HEK293T (cell line): ENCODE data around the gene MRPS2.

ENCODE experiments used
- ELF4 ChIP-seq: fragments of 450-650 bp; IDR thresholded peaks from 2 replicates; pipeline ENCODE4 v1.6.1; 2017; ENCODE audit warnings: antibody characterized with exemption
- FOXA1 ChIP-seq: fragments of 450-650 bp; IDR thresholded peaks from 2 replicates; pipeline ENCODE4 v1.6.1; 2016; ENCODE audit warnings: mild to moderate bottlenecking
- FOXM1 ChIP-seq: fragments of 450-650 bp; IDR thresholded peaks from 2 replicates; pipeline ENCODE4 v1.6.1; 2017; ENCODE audit warnings: mild to moderate bottlenecking, borderline replicate concordance
- HDGF ChIP-seq: fragments of 450-650 bp; IDR thresholded peaks from 2 replicates; pipeline ENCODE4 v1.6.1; 2017; ENCODE audit warnings: antibody characterized with exemption, borderline replicate concordance
- L3MBTL2 ChIP-seq: fragments of 450-650 bp; conservative IDR thresholded peaks from 2 replicates; pipeline ENCODE4 v1.6.1; 2016; ENCODE audit warnings: mild to moderate bottlenecking
- LEF1 ChIP-seq: fragments of 450-650 bp; IDR thresholded peaks from 2 replicates; pipeline ENCODE4 v1.6.1; 2017; ENCODE audit warnings: mild to moderate bottlenecking, borderline replicate concordance
- NFRKB ChIP-seq: fragments of 450-650 bp; IDR thresholded peaks from 2 replicates; pipeline ENCODE4 v1.6.1; 2016; ENCODE audit warnings: mild to moderate bottlenecking, moderate library complexity
- ZNF384 ChIP-seq: fragments of 450-650 bp; IDR thresholded peaks from 2 replicates; pipeline ENCODE4 v1.6.1; 2016

GRCh38 chr9:135522931-135523330 is 22.4 kb downstream of the MRPS2 start:
- TF ChIP-seq NFRKB (no peak), FOXA1 (no peak), LEF1 (no peak), FOXM1 (no peak), ZNF384 (no peak), HDGF (no peak), L3MBTL2 (no peak), ELF4 (no peak)
